Esophagus squamous epithelium (tissue), 5 donors: Measurements from ENCODE around the gene AQP12B. TPM values are rescaled to one million over a fixed set of nuclear protein-coding genes. Genes with fewer than 3 reads are reported as not detected.

ENCODE experiments used
- DNase-seq: peaks from one replicate; lab custom pipeline; 2025; lab: John Stamatoyannopoulos, UW
- H3K27ac ChIP-seq, 4 donors: fragments of 200-600 bp; sonication (generic); one replicate each; pipeline ENCODE4 v1.5.1; 2016 to 2019; ENCODE audit warnings: mild to moderate bottlenecking in 1 of 4
- H3K27me3 ChIP-seq, 4 donors: fragments of 200-600 bp; sonication (generic); 1 replicate in 3 of 4; 2 replicates in 1 of 4; pipeline versions ENCODE4 v1.5.1 to v1.6.0; 2017 to 2021; ENCODE audit warnings: antibody characterized with exemption in 1 of 4
- H3K36me3 ChIP-seq, 3 donors: fragments of 200-600 bp; sonication (generic); one replicate each; pipeline ENCODE4 v1.5.1; 2016 to 2019
- H3K4me1 ChIP-seq, 3 donors: fragments of 200-600 bp; sonication (generic); one replicate each; pipeline ENCODE4 v1.5.1; 2017 to 2019
- H3K4me3 ChIP-seq, 4 donors: fragments of 200-600 bp; sonication (generic); 1 replicate in 3 of 4; 2 replicates in 1 of 4; pipeline ENCODE4 v1.5.1; 2016 to 2019; ENCODE audit warnings: mild to moderate bottlenecking in 2 of 4, moderate library complexity in 1 of 4
- H3K9me3 ChIP-seq, 3 donors: fragments of 200-600 bp; sonication (generic); one replicate each; pipeline ENCODE4 v1.5.1; 2016 to 2019
- POLR2A ChIP-seq, 4 donors: fragments of 450-650 bp; IDR thresholded peaks; one replicate each; pipeline ENCODE4 v1.6.1; 2017; ENCODE audit warnings: antibody characterized with exemption in 4 of 4, mild to moderate bottlenecking in 4 of 4, moderate library complexity in 3 of 4
- WGBS, 2 donors: methylation state at CpG; one replicate each; pipeline ENCODE4 v1.1.5; 2018; 5-methylcytosine and 5-hydroxymethylcytosine counted together
- intact Hi-C: fragments of 100-400 bp; cut with DNase I; formaldehyde crosslinking; loops from one replicate; pipeline ENCODE4 v1.15.0; 2022
- total RNA-seq, 4 donors: library from RNA; depleted of rRNA; stranded (reverse); fragments of >200 nt; gene quantifications; one replicate each; pipeline ENCODE4 v1.1.0, GENCODE V29; 2016
- TF ChIP-seq, protein P1 (sequence below), 6 experiments: fragments of 450-650 bp in 4 of 6; fragments of 200-600 bp in 2 of 6; sonication (generic) in 2 of 6; IDR thresholded peaks; one replicate each; pipeline ENCODE4 v1.5.1; 2016 to 2019; ENCODE audit warnings: antibody characterized with exemption in 6 of 6, mild to moderate bottlenecking in 4 of 6, moderate library complexity in 4 of 6
- donor health status: DM: yes; HTN: yes; CAD: no.

Gene AQP12B
- total RNA-seq, 4 donors from 2014 or later: not detected

DNA sequence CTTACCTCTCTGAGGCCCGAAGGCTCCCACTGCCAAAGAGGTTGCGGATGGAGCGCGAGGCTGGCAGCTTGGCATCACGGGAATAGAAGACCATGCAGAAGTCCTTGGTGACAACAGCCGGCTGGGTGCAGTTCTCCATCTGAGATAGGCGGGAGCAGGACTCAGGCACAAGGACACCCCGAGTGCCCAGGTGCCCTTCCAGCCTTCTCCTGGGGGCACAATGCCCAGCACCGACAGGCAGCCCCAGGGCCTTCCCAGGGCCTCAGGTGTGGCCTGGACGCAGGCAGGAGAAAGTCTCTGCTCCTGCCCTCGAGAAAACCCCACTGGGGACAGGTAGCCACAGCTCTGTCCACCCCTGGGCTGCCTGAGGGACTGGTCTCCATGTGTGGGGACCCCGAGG lies 42.6 kb upstream of the AQP12B start:
- DNase-seq: no peak

DNA sequence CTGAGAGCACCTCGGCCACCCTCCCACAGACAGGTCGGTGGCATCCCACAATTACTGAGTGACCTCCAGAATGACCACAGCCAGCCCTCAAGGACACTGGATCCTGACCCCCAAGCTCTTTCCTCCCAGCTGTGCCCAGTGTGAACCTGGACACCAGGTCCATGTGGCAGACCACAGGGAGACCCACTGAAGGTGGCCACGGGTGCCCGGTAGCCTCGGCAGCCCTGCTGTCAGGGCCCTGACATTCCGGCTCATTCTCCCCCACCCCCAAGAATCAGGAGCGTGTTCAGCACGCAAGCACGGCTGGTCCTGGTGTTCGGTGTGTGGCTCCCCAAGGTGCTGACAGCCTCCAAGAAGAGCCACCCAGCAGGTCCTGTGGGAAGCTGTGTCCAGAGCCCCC lies 41.7 kb upstream of the AQP12B start:
- Histone ChIP-seq H3K27me3 (peaks cover 0 to 31% (median 0%) of the 10 kb centered on the region in 4 donors), H3K4me3 (no peak overlapping the region), H3K9me3 (no peaks in the 10 kb centered on the region), H3K27ac (no peak overlapping the region), H3K36me3 (no peaks in the 10 kb centered on the region), H3K4me1 (no peaks in the 10 kb centered on the region)
- intact Hi-C loops: no loop called here
- WGBS, 2 donors: no CpG with 5 or more reads among the region's 10 CpGs
- no peak for DNase-seq
- no peak for TF ChIP-seq POLR2A (IDR thresholded peaks at IDR 0.05)
- TF ChIP-seq, protein P1, sequence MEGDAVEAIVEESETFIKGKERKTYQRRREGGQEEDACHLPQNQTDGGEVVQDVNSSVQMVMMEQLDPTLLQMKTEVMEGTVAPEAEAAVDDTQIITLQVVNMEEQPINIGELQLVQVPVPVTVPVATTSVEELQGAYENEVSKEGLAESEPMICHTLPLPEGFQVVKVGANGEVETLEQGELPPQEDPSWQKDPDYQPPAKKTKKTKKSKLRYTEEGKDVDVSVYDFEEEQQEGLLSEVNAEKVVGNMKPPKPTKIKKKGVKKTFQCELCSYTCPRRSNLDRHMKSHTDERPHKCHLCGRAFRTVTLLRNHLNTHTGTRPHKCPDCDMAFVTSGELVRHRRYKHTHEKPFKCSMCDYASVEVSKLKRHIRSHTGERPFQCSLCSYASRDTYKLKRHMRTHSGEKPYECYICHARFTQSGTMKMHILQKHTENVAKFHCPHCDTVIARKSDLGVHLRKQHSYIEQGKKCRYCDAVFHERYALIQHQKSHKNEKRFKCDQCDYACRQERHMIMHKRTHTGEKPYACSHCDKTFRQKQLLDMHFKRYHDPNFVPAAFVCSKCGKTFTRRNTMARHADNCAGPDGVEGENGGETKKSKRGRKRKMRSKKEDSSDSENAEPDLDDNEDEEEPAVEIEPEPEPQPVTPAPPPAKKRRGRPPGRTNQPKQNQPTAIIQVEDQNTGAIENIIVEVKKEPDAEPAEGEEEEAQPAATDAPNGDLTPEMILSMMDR (IDR thresholded peaks at IDR 0.05): no peak

More for the DNA sequence above, 42.6 kb upstream of the AQP12B start:
- TF ChIP-seq, protein P1 (IDR thresholded peaks at IDR 0.05): no peak
- TF ChIP-seq POLR2A (IDR thresholded peaks at IDR 0.05): no peak
- WGBS, 2 donors: 54 to 100% methylated on average over 2 to 3 of the region's 12 CpGs
- Histone ChIP-seq H3K4me3 (no peak overlapping the region), H3K4me1 (no peaks in the 10 kb centered on the region), H3K9me3 (no peaks in the 10 kb centered on the region), H3K27ac (no peak overlapping the region), H3K36me3 (no peaks in the 10 kb centered on the region), H3K27me3 (peaks cover 0 to 32% (median 0%) of the 10 kb centered on the region in 4 donors)
- intact Hi-C loops: no loop called here

DNA sequence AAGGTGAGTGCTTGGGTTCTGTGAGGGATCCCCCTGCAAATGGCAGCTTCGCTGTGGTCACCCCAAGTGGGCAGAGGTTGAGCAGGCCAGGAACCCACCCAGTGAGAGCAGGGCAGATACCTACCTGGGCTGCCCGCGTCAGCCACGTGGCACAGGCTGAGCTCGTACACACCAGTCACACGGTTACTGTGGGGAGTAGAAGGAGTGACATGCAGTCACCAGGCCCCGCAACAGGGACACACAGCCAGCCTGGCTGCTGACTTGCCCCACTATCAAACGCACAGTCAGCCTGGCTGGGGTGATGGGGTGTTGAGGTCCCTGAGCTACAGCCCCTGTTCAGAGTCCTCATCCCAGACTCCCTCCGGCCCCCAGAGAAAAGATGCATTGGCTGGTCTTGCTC lies 41.2 kb upstream of the AQP12B start:
- no CpG with 5 or more reads among the region's 9 CpGs for WGBS, 2 donors
- Histone ChIP-seq H3K27ac (no peak overlapping the region), H3K36me3 (no peaks in the 10 kb centered on the region), H3K4me1 (no peaks in the 10 kb centered on the region), H3K27me3 (peaks cover 0 to 26% (median 0%) of the 10 kb centered on the region in 4 donors), H3K9me3 (no peaks in the 10 kb centered on the region), H3K4me3 (no peak overlapping the region)
- no peak for DNase-seq
- intact Hi-C loops: no loop called here
- TF ChIP-seq, protein P1 (IDR thresholded peaks at IDR 0.05): no peak
- TF ChIP-seq POLR2A (IDR thresholded peaks at IDR 0.05): no peak

DNA sequence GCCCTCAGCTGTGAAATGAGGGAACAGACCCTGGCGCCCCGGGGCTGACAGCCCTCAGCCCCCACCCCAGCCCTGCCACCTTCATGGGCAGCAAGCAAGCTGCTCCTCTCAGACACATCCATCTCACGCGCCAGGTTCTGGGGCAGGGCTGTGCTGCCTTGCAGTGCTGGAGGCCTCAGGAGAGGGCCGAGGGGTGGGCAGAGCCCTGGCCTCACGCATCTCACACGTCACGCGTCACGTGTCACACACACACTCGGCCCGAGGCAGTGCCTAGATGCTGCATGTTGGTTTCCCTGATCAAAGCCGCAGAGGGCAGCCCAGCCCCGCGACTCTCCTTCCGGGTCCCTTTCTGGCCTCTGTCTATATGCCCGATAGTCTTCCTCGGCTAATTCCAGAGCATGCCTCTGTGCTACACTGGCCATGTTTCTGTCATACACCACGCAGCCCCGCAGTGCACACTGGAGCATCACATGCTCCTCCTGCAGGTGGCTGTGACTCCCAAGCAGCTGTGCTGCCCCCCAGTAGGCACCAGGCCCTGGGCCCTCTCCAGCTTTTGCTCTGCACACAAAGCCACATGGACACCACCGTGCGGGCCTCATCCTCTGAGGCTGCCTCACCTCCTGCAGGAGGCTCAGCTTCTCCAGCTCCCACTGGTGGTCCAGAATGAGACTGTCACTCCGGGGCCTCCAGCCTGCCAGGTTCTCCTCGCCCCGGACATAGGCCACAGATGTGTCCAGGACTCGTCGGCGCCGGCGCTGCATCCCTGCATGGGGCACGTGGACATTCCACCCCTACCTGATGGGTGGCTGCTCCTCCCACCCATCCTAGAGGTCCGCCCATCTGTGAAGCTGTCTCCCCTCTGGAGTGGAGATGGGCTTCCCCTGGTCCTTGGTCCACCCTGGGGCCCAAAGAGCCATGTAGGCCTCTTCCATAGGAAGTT lies 40.4 kb upstream of the AQP12B start:
- TF ChIP-seq, protein P1 (IDR thresholded peaks at IDR 0.05): no peak
- no peak for TF ChIP-seq POLR2A (IDR thresholded peaks at IDR 0.05)
- DNase-seq: no peak
- Histone ChIP-seq H3K9me3 (no peaks in the 10 kb centered on the region), H3K36me3 (no peaks in the 10 kb centered on the region), H3K27me3 (peaks cover 0 to 25% (median 0%) of the 10 kb centered on the region in 4 donors), H3K27ac (no peak overlapping the region), H3K4me1 (no peaks in the 10 kb centered on the region), H3K4me3 (no peak overlapping the region)
- 83% methylated on average over 10 to 22 of the region's 32 CpGs for WGBS, 2 donors
- intact Hi-C loops: no loop called here

DNA sequence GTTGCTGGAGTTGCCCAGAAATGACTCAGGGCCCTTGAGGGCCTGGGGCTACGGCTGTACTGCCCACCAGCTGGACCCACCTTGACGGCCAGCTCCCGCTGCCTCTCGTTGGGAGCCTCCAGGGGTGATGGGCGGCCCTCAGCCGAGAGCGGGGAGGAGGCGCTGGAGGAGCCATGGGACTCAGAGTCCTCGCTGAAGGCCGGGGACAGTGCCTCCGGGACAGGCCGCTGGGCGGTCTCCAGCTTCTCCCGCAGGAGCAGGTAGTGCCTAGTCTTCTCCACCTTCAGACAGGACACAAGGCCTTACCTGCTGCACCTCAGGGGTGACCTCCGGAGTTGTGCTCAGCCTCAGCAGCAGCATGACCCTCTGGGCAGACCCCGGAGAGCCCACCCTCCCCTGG lies 39.7 kb upstream of the AQP12B start:
- H3K27ac ChIP-seq: no peak overlapping the region
- TF ChIP-seq, protein P1 (IDR thresholded peaks at IDR 0.05): no peak
- no peak for TF ChIP-seq POLR2A (IDR thresholded peaks at IDR 0.05)
- H3K4me1 ChIP-seq: no peaks in the 10 kb centered on the region
- no peaks in the 10 kb centered on the region for H3K36me3 ChIP-seq
- no peaks in the 10 kb centered on the region for H3K9me3 ChIP-seq
- H3K27me3 ChIP-seq: peaks cover 0 to 29% (median 0%) of the 10 kb centered on the region in 4 donors
- WGBS, 2 donors: 0 to 90% methylated on average over 1 to 7 of the region's 16 CpGs
- no peak overlapping the region for H3K4me3 ChIP-seq
- DNase-seq: no peak
- intact Hi-C loops: no loop called here
